Calu3 (cell line): ENCODE measurements around the gene ZNF93. TPM values are rescaled to one million over a fixed set of nuclear protein-coding genes. Genes with fewer than 3 reads are reported as not detected.
"Not testable (repeated sequence)": the region's sequence is repeated elsewhere in the genome, so short reads cannot be mapped to it uniquely, and the experiment has no call there.

ENCODE experiments used
- BruUV-seq: library from RNA; stranded (reverse); fragments of 400-500 nt; replicated peaks from 2 replicates; lab custom pipeline; 2021; lab: Mats Ljungman, UMichigan
- CTCF ChIA-PET: fragments of 300-600 bp; sonication (Branson Sonifier 250); formaldehyde crosslinking; loops from one replicate; lab custom pipeline; 2022; ENCODE audit warnings: antibody characterized with exemption; lab: Charles Lee
- DNase-seq: peaks from one replicate; pipeline ENCODE4 v3.0.0; 2022
- H3K27ac Mint-ChIP-seq: one replicate; pipeline ENCODE4 v1.8.0; 2022; ENCODE audit warnings: mixed read lengths; ENCODE audit not compliant: unreplicated experiment
- H3K27me3 Mint-ChIP-seq: one replicate; pipeline ENCODE4 v1.8.0; 2022; ENCODE audit warnings: mixed read lengths; ENCODE audit not compliant: unreplicated experiment
- H3K36me3 Mint-ChIP-seq: one replicate; pipeline ENCODE4 v1.8.0; 2022; ENCODE audit warnings: mild to moderate bottlenecking, moderate library complexity, mixed read lengths; ENCODE audit not compliant: insufficient read depth, unreplicated experiment
- H3K4me1 Mint-ChIP-seq: one replicate; pipeline ENCODE4 v1.8.0; 2022; ENCODE audit warnings: mild to moderate bottlenecking, low read depth, mixed read lengths; ENCODE audit not compliant: unreplicated experiment
- H3K4me3 Mint-ChIP-seq: one replicate; pipeline ENCODE4 v1.8.0; 2022; ENCODE audit warnings: mild to moderate bottlenecking, low read depth, moderate library complexity, mixed read lengths; ENCODE audit not compliant: unreplicated experiment
- H3K9me3 Mint-ChIP-seq: one replicate; pipeline ENCODE4 v1.8.0; 2022; ENCODE audit warnings: low read depth, mixed read lengths; ENCODE audit not compliant: unreplicated experiment
- intact Hi-C: fragments of 100-400 bp; cut with micrococcal nuclease; formaldehyde crosslinking; loops from one replicate; pipeline ENCODE4 v1.10.0; 2022; ENCODE audit not compliant: unreplicated experiment
- total RNA-seq: library from RNA; stranded (reverse); gene quantifications from 2 replicates; pipeline ENCODE4 v1.2.3, GENCODE V29; 2022
- TF ChIP-seq, protein P1 (sequence below): fragments of 200-600 bp; IDR thresholded peaks from one replicate; pipeline ENCODE4 v1.8.0; 2022; ENCODE audit warnings: antibody characterized with exemption; ENCODE audit not compliant: unreplicated experiment

Gene ZNF93
- total RNA-seq, 1 experiment from 2014 or later = 6.9 TPM

DNA sequence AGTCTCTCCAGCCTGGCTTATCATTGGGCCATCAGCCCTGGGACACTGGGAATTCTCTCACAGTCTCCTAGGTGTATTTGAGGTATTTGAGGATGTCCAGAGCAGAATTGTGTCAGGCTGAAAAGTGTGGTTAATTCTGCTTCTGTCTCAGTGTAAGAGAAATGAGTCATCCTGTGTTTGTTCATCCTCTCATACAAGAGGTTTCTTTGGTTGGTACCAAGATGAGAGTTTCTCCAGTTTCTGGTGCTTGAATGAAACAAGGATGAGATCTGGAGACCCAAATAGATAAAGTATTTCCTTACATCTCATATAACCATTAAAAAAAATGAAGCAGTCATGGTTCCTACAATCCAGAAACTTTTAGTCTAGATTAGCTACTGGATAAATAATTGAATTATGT lies 27.4 kb upstream of the ZNF93 start:
- Mint-ChIP-seq H3K27ac (no peak overlapping the region), H3K27me3 (no peaks in the 10 kb centered on the region), H3K9me3 (no peaks in the 10 kb centered on the region), H3K4me3 (no peak overlapping the region), H3K4me1 (no peaks in the 10 kb centered on the region), H3K36me3 (peaks cover 7% of the 10 kb centered on the region)
- TF ChIP-seq, protein P1, sequence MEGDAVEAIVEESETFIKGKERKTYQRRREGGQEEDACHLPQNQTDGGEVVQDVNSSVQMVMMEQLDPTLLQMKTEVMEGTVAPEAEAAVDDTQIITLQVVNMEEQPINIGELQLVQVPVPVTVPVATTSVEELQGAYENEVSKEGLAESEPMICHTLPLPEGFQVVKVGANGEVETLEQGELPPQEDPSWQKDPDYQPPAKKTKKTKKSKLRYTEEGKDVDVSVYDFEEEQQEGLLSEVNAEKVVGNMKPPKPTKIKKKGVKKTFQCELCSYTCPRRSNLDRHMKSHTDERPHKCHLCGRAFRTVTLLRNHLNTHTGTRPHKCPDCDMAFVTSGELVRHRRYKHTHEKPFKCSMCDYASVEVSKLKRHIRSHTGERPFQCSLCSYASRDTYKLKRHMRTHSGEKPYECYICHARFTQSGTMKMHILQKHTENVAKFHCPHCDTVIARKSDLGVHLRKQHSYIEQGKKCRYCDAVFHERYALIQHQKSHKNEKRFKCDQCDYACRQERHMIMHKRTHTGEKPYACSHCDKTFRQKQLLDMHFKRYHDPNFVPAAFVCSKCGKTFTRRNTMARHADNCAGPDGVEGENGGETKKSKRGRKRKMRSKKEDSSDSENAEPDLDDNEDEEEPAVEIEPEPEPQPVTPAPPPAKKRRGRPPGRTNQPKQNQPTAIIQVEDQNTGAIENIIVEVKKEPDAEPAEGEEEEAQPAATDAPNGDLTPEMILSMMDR = no peak
- DNase-seq = no peak
- no TSS peak for BruUV-seq
- intact Hi-C loops = no loop called here
- CTCF ChIA-PET = no interaction called here

DNA sequence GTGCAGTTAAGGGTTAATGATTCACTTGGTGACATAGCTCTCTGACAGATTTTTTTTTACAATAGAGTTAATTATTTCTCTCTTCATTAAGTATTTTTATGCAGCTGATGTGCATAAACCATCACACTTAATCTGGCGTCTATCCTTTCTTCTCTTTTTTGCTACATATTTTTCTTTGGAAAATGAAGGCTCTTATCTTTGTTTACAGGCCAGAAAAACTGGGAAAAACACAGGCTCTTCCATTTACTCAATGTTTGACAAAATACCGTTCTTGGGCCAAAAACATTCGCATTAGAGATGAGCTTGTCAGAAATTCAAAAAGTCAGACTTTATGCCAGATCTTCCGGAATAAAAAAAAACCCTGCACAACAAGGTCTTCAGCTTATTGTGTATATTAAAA lies 23.0 kb upstream of the ZNF93 start:
- BruUV-seq = no TSS peak
- Mint-ChIP-seq H3K27me3 (no peaks in the 10 kb centered on the region), H3K4me1 (no peaks in the 10 kb centered on the region), H3K36me3 (peaks cover 7% of the 10 kb centered on the region), H3K4me3 (no peak overlapping the region), H3K9me3 (no peaks in the 10 kb centered on the region), H3K27ac (no peak overlapping the region)
- DNase-seq = no peak
- TF ChIP-seq, protein P1 = no peak
- intact Hi-C loops = no loop called here
- CTCF ChIA-PET = no interaction called here

DNA sequence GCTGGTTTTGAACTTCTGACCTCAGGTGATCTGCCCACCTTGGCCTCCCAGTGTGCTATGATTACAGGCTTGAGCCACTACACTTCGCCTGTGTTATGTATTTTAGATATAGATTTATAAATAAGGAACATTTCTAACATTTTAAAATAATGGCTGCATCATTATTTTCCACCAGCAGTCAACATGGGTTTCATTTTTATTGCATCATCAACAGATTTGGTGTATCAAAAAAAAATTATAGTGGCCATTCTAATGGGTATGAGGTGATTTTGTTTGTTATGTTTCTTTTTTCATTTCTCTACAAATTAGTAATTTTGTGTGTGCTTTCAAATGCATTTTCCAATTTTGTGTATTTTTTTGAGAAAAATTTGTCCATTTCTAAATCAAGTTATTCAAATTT lies 16.2 kb upstream of the ZNF93 start:
- no TSS peak for BruUV-seq
- CTCF ChIA-PET = no interaction called here
- Mint-ChIP-seq H3K4me3 (no peak overlapping the region), H3K27me3 (no peaks in the 10 kb centered on the region), H3K4me1 (no peaks in the 10 kb centered on the region), H3K36me3 (no peaks in the 10 kb centered on the region), H3K27ac (no peak overlapping the region), H3K9me3 (peaks cover 2% of the 10 kb centered on the region)
- TF ChIP-seq, protein P1 = no peak
- no peak for DNase-seq
- intact Hi-C loops = no loop called here

DNA sequence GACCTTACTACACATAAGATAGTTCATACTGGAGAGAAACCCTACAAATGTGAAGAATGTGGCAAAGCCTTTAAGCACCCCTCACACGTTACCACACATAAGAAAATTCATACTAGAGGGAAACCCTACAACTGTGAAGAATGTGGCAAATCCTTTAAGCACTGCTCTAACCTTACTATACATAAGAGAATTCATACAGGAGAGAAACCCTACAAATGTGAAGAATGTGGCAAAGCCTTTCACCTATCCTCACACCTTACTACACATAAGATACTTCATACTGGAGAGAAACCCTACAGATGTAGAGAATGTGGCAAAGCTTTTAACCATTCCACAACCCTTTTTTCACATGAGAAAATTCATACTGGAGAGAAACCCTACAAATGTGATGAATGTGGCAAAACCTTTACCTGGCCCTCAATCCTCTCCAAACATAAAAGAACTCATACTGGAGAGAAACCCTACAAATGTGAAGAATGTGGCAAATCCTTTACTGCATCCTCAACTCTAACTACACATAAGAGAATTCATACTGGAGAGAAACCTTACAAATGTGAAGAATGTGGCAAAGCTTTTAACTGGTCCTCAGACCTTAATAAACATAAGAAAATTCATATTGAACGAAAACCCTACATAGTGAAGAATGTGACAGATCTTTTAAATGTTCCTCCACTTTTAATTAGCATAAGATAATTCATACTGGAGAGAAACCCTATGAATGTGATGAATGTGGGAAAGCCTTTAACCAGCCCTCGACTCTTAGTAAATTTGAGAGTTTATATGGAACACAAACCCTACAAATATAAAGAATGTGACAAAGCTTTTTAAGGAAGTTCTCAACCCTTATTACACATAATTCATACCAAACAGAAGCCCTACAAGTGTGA lies 8.4 kb upstream of the ZNF93 start:
- not testable (repeated sequence) for H3K9me3 Mint-ChIP-seq

More for the DNA sequence above, 8.4 kb upstream of the ZNF93 start:
- H3K4me1 Mint-ChIP-seq, H3K36me3 Mint-ChIP-seq, H3K27ac Mint-ChIP-seq, CTCF ChIA-PET, H3K4me3 Mint-ChIP-seq, intact Hi-C loops, BruUV-seq, H3K27me3 Mint-ChIP-seq, DNase-seq: not testable (repeated sequence)
